CD4-positive, alpha-beta T cell (primary cell): Measurements from ENCODE around the gene CNTN4. TPM values are rescaled to one million over a fixed set of nuclear protein-coding genes. Genes with fewer than 3 reads are reported as not detected.

Experiments used
- ATAC-seq: fragments of 200-7000 bp; cut with Tn5 transposase; one replicate; pipeline ENCODE4 v1.10.0; 2022; ENCODE audit warnings: mild to moderate bottlenecking; ENCODE audit not compliant: poor library complexity
- CTCF ChIA-PET: fragments of 350-600 bp; sonication (Branson Sonifier 250); formaldehyde crosslinking; loops from one replicate; lab custom pipeline; 2021; ENCODE audit warnings: antibody characterized with exemption, inconsistent platforms; lab: Charles Lee
- POLR2A ChIA-PET: fragments of 350-600 bp; sonication (Branson Sonifier 250); formaldehyde crosslinking; loops from one replicate; lab custom pipeline; 2021; ENCODE audit warnings: antibody characterized with exemption, inconsistent platforms; lab: Charles Lee
- DNase-seq, 14 experiments: peaks; one replicate each; pipeline ENCODE4 v3.0.0-alpha.2; 2013 to 2020; ENCODE audit warnings: mixed read lengths in 2 of 14
- H3K27ac ChIP-seq, 2 donors: one replicate each; pipeline versions ENCODE4 v1.5.1 to v1.7.0; 2013; ENCODE audit warnings: low read length in 2 of 2, low read depth in 1 of 2, mild to moderate bottlenecking in 1 of 2
- H3K27me3 ChIP-seq, 2 experiments: 1 replicate in 1 of 2; 2 replicates in 1 of 2; pipeline versions ENCODE4 v1.6.1 to v1.7.0; 2013; ENCODE audit warnings: low read length in 2 of 2, control low read depth in 1 of 2, mild to moderate bottlenecking in 1 of 2, moderate library complexity in 1 of 2; ENCODE audit not compliant: insufficient read depth in 2 of 2, control insufficient read depth in 1 of 2
- H3K36me3 ChIP-seq: one replicate; pipeline ENCODE4 v1.6.1; 2013; ENCODE audit warnings: low read length, control low read depth; ENCODE audit not compliant: insufficient read depth
- H3K4me1 ChIP-seq: one replicate; pipeline ENCODE4 v1.6.1; 2013; ENCODE audit warnings: low read length, control low read depth; ENCODE audit not compliant: insufficient read depth
- H3K4me3 ChIP-seq: one replicate; pipeline ENCODE4 v1.5.1; 2013; ENCODE audit warnings: mild to moderate bottlenecking, low read length, moderate library complexity
- H3K9me3 ChIP-seq, 2 experiments: 1 replicate in 1 of 2; 2 replicates in 1 of 2; pipeline versions ENCODE4 v1.6.1 to v1.7.0; 2013; ENCODE audit warnings: low read length in 2 of 2, mild to moderate bottlenecking in 2 of 2, control low read depth in 1 of 2, moderate library complexity in 1 of 2; ENCODE audit not compliant: control insufficient read depth in 1 of 2, insufficient read depth in 1 of 2
- H3K27ac Mint-ChIP-seq: one replicate; pipeline ENCODE4 v1.8.0; 2020; ENCODE audit warnings: mixed read lengths
- H3K27me3 Mint-ChIP-seq: one replicate; pipeline ENCODE4 v1.8.0; 2021; ENCODE audit warnings: mixed read lengths
- H3K36me3 Mint-ChIP-seq: one replicate; pipeline ENCODE4 v1.8.0; 2021; ENCODE audit warnings: low read depth, mixed read lengths
- H3K4me1 Mint-ChIP-seq: one replicate; pipeline ENCODE4 v1.8.0; 2021; ENCODE audit warnings: low read depth, mixed read lengths
- H3K4me3 Mint-ChIP-seq: one replicate; pipeline ENCODE4 v1.8.0; 2020; ENCODE audit warnings: mild to moderate bottlenecking, mixed read lengths
- H3K9me3 Mint-ChIP-seq: one replicate; pipeline ENCODE4 v1.8.0; 2020; ENCODE audit warnings: mixed read lengths
- intact Hi-C, 2 experiments: fragments of 100-400 bp; cut with DNase I in 1 of 2; cut with micrococcal nuclease in 1 of 2; formaldehyde crosslinking; loops; one replicate each; pipeline versions ENCODE4 v1.15.1 to v1.9.0; 2023 to 2025; cut with DNase I, micrococcal nuclease
- total RNA-seq, 174 experiments: library from RNA in 2 of 174; stranded (reverse) in 2 of 174; gene quantifications; one replicate each; pipeline ENCODE4 v1.2.3 and lab custom pipeline; 2021 to 2026
- TF ChIP-seq, protein P1 (sequence below): fragments of 200-600 bp; IDR thresholded peaks from one replicate; pipeline ENCODE4 v1.8.0; 2022; ENCODE audit warnings: antibody characterized with exemption, mild to moderate bottlenecking

Gene CNTN4
- total RNA-seq, 2 experiments from 2014 or later = not detected

DNA sequence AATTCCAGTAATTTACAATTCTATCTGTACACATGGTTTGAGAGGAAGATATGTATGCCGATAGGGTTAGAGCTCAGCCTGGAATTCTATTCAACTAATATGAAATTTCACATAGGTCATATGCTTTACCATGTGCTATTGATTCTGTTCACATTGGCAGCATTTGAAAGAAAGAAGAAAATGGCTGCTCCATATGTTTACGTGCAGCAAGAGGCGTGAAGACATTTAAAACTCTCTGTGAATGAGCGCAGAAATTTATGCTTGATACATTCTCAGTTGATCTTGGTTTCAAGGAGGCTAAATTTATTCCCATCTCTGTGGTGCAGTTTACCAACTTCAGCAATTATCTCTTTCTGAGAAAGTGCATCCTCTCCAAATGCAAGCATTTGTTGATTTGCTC is 478.9 kb downstream of the CNTN4 start:
- no peaks in the 10 kb centered on the region for H3K4me1 Mint-ChIP-seq
- Histone ChIP-seq H3K4me1 (no peaks in the 10 kb centered on the region), H3K27me3 (no peaks in the 10 kb centered on the region), H3K36me3 (no peaks in the 10 kb centered on the region), H3K4me3 (no peak overlapping the region), H3K27ac (no peak overlapping the region), H3K9me3 (no peaks in the 10 kb centered on the region)
- ATAC-seq (no peak), DNase-seq (no peak)
- CTCF ChIA-PET = no interaction called here
- no peaks in the 10 kb centered on the region for H3K36me3 Mint-ChIP-seq
- no peak overlapping the region for H3K27ac Mint-ChIP-seq
- intact Hi-C loops = no loop called here
- no peaks in the 10 kb centered on the region for H3K27me3 Mint-ChIP-seq
- no peaks in the 10 kb centered on the region for H3K9me3 Mint-ChIP-seq
- no peak overlapping the region for H3K4me3 Mint-ChIP-seq
- POLR2A ChIA-PET = no interaction called here
- TF ChIP-seq, protein P1, sequence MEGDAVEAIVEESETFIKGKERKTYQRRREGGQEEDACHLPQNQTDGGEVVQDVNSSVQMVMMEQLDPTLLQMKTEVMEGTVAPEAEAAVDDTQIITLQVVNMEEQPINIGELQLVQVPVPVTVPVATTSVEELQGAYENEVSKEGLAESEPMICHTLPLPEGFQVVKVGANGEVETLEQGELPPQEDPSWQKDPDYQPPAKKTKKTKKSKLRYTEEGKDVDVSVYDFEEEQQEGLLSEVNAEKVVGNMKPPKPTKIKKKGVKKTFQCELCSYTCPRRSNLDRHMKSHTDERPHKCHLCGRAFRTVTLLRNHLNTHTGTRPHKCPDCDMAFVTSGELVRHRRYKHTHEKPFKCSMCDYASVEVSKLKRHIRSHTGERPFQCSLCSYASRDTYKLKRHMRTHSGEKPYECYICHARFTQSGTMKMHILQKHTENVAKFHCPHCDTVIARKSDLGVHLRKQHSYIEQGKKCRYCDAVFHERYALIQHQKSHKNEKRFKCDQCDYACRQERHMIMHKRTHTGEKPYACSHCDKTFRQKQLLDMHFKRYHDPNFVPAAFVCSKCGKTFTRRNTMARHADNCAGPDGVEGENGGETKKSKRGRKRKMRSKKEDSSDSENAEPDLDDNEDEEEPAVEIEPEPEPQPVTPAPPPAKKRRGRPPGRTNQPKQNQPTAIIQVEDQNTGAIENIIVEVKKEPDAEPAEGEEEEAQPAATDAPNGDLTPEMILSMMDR = no peak

DNA sequence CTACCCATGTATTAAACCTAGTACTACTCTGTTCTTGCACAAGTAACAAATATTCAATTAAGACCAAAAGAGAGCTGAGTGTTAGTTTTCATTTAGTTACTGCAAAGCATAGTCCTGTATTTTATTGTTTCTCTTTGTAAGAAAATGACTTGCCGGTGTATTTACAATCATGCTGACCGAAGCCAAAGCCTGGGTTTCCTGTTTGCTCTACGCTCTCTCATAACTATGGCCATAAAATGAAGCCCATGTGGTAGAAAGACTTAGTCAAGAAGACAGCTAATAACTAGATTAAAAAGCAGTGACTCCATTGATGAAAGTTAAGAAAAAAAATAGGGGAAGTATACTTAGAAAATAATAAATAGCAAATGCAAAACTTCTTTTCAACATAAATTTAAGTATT is 479.9 kb downstream of the CNTN4 start:
- intact Hi-C loops = no loop called here
- no peaks in the 10 kb centered on the region for H3K4me1 ChIP-seq
- Mint-ChIP-seq H3K9me3 (no peaks in the 10 kb centered on the region), H3K4me1 (no peaks in the 10 kb centered on the region), H3K27me3 (no peaks in the 10 kb centered on the region), H3K4me3 (no peak overlapping the region), H3K27ac (no peak overlapping the region), H3K36me3 (no peaks in the 10 kb centered on the region)
- ATAC-seq (no peak), DNase-seq (no peak)
- H3K9me3 ChIP-seq = no peaks in the 10 kb centered on the region
- TF ChIP-seq, protein P1 = no peak
- no peaks in the 10 kb centered on the region for H3K27me3 ChIP-seq
- no peak overlapping the region for H3K4me3 ChIP-seq
- ChIA-PET CTCF (interaction anchor here (1.6 kb wide), 1 partner anchor 15 kb away, joined by 5 read pairs; no protein-coding TSS in a partner anchor), POLR2A (no interaction called here)
- no peaks in the 10 kb centered on the region for H3K36me3 ChIP-seq
- no peak overlapping the region for H3K27ac ChIP-seq

DNA sequence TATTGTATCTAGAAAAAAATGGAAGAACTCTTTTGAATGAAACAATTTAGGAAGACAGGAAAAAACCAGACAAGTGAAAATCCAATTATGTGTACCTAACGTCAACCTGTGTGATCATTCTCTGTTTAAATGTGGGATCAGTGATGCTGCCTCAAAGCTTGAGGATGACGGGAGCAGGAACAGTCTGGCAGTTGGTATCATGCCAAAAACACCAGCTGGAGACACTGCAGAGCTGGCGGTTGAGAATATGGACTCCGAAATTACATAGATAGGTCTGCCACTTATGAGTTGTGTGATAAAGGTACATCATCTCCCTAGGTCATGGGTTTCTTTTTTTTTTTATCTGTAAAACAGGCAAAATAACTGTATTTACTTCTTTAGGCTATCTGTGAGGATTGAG is 480.5 kb downstream of the CNTN4 start:
- intact Hi-C loops = no loop called here
- ATAC-seq (no peak), DNase-seq (no peak)
- CTCF ChIA-PET = interaction anchor here (1.6 kb wide), 1 partner anchor 16 kb away, joined by 5 read pairs; no protein-coding TSS in a partner anchor
- H3K4me3 ChIP-seq = no peak overlapping the region
- no peaks in the 10 kb centered on the region for H3K9me3 Mint-ChIP-seq
- H3K27me3 Mint-ChIP-seq = no peaks in the 10 kb centered on the region
- no peak overlapping the region for H3K4me3 Mint-ChIP-seq
- H3K27me3 ChIP-seq = no peaks in the 10 kb centered on the region
- H3K36me3 ChIP-seq = no peaks in the 10 kb centered on the region
- H3K36me3 Mint-ChIP-seq = no peaks in the 10 kb centered on the region
- H3K4me1 ChIP-seq = no peaks in the 10 kb centered on the region
- H3K4me1 Mint-ChIP-seq = no peaks in the 10 kb centered on the region
- TF ChIP-seq, protein P1 = no peak
- H3K27ac ChIP-seq = no peak overlapping the region
- no peaks in the 10 kb centered on the region for H3K9me3 ChIP-seq
- H3K27ac Mint-ChIP-seq = no peak overlapping the region
- POLR2A ChIA-PET = no interaction called here
